PFSK-1 (cell line): Measurements from ENCODE around the gene TCF12.

Experiments used
- FOXP2 ChIP-seq: optimal IDR thresholded peaks from 2 replicates; pipeline ENCODE3; 2011; ENCODE audit warnings: borderline replicate concordance, control low read depth, inconsistent platforms; ENCODE audit not compliant: insufficient read depth; ENCODE audit errors: extremely low read length, extremely low read depth
- POLR2AphosphoS5 ChIP-seq: IDR thresholded peaks from 2 replicates; pipeline ENCODE4 v1.6.1; 2012; ENCODE audit warnings: low read depth, mild to moderate bottlenecking, control low read depth, low read length, moderate library complexity
- SIN3A ChIP-seq: IDR thresholded peaks from 2 replicates; pipeline ENCODE4 v1.6.1; 2012; ENCODE audit warnings: mild to moderate bottlenecking, low read length, moderate library complexity, borderline replicate concordance; ENCODE audit not compliant: insufficient read depth
- TAF1 ChIP-seq: IDR thresholded peaks from 2 replicates; pipeline ENCODE4 v1.6.1; 2012; ENCODE audit warnings: low read length, control low read depth, borderline replicate concordance; ENCODE audit not compliant: insufficient read depth
- TF ChIP-seq, protein P1 (sequence below), 2 experiments: IDR thresholded peaks; 2 replicates each; pipeline versions ENCODE4 v1.6.1 to v1.8.0; 2011 to 2012; ENCODE audit warnings: low read depth in 2 of 2, low read length in 2 of 2, control low read depth in 1 of 2, inconsistent platforms in 1 of 2, mild to moderate bottlenecking in 1 of 2, moderate library complexity in 1 of 2; ENCODE audit not compliant: insufficient read depth in 1 of 2

TCF12 gene

DNA sequence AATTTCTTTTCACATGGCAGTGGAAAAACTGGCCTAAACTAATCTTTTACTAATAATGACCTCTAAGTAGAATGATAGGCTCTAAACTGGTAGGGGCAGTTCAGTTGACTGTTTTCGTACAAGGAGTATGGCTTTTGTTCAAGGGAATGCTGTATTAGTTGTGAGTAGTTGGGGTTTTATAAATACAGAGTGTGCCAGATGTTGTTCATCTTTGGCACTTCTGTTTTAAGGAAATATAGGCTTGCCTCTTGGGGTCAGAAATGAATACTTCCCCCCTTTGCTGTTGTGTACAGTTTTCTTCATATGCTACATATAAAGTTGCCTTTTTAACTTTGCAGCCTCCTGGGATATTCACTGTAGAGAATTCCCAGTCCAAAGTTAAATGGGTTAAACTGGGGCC, 276.9 kb downstream of the TCF12 start:
- TF ChIP-seq FOXP2 (no peak), TAF1 (no peak), SIN3A (no peak), POLR2AphosphoS5 (no peak)
- TF ChIP-seq, protein P1, sequence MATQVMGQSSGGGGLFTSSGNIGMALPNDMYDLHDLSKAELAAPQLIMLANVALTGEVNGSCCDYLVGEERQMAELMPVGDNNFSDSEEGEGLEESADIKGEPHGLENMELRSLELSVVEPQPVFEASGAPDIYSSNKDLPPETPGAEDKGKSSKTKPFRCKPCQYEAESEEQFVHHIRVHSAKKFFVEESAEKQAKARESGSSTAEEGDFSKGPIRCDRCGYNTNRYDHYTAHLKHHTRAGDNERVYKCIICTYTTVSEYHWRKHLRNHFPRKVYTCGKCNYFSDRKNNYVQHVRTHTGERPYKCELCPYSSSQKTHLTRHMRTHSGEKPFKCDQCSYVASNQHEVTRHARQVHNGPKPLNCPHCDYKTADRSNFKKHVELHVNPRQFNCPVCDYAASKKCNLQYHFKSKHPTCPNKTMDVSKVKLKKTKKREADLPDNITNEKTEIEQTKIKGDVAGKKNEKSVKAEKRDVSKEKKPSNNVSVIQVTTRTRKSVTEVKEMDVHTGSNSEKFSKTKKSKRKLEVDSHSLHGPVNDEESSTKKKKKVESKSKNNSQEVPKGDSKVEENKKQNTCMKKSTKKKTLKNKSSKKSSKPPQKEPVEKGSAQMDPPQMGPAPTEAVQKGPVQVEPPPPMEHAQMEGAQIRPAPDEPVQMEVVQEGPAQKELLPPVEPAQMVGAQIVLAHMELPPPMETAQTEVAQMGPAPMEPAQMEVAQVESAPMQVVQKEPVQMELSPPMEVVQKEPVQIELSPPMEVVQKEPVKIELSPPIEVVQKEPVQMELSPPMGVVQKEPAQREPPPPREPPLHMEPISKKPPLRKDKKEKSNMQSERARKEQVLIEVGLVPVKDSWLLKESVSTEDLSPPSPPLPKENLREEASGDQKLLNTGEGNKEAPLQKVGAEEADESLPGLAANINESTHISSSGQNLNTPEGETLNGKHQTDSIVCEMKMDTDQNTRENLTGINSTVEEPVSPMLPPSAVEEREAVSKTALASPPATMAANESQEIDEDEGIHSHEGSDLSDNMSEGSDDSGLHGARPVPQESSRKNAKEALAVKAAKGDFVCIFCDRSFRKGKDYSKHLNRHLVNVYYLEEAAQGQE (IDR thresholded peaks at IDR 0.05; ENCODE audit: insufficient read depth in 1 of 2, low read depth in 2 of 2, low read length in 2 of 2): no peak

DNA sequence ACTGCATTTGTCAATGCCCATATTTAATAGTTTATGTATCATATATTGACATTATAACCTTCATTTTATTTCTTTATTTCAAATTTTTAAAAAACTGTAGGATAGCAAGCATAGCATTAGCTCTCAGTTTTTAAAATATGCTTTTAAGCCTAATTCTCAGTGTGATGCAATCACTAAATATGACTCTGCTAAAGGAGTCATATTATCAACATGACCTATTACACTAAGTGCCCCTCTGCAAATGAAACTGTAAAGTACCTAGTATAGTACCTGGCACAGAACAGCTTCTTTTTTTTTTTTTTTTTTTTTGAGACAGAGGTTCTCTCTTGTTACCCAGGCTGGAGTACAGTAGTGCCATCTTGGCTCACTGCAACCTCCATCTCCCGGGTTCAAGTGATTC, 278.4 kb downstream of the TCF12 start:
- TF ChIP-seq POLR2AphosphoS5 (no peak), FOXP2 (no peak), TAF1 (no peak), SIN3A (no peak)
- TF ChIP-seq, protein P1 (IDR thresholded peaks at IDR 0.05; ENCODE audit: insufficient read depth in 1 of 2, low read depth in 2 of 2, low read length in 2 of 2): no peak

DNA sequence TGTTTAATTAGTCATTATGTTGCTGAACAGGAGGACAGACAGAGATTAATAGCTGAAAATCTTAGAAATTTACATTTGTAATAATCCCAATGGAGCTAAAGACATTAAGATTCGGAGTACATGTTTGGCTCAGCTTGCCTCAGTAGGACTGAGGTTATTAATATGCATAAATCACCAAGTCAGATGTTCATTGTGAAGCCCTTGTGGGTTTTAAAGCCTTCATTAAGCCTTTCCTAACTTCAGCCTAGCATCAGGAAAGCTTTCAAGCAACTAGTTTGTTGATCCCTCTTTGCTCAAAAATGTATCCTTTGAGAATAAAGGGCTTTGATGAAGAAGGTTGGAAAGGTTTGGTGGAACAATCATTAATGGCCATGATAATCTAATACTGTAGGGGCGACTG, 279.7 kb downstream of the TCF12 start:
- no peak for TF ChIP-seq TAF1
- TF ChIP-seq, protein P1 (IDR thresholded peaks at IDR 0.05; ENCODE audit: insufficient read depth in 1 of 2, low read depth in 2 of 2, low read length in 2 of 2): no peak
- no peak for TF ChIP-seq POLR2AphosphoS5
- no peak for TF ChIP-seq SIN3A
- no peak for TF ChIP-seq FOXP2

DNA sequence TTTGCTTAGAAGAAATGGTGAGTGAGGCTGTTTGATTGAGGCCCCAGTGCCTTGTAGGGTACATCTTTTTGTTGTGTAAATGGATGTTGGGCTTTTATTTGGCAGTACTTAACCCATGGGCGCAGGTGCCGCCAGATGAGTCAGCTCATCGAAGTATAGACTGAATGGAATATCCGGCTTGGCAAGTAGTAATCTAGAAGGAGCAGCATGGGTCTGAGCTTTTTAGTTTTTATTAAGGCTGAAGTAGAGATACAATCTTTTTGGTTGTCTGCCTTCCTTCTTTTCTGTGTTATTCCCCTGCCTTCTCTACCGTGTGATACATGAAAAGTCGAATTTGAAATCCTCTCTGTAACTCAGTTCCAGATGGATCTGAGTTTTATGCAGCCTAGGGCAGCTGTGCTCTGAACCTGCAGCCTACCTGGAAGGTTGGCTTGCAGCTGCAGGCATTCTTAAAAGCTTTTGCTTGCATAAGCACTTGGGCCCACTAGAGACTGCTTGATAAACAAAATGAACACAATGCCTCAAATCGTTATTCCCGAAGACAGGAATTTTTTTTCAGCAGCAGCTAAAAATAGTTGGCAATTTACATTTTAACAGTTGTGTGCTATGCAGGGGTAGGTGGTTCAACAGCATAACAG, 280.3 kb downstream of the TCF12 start:
- TF ChIP-seq POLR2AphosphoS5 (no peak), TAF1 (no peak), FOXP2 (no peak), SIN3A (no peak; the same call in 1 of the 2 replicates)
- TF ChIP-seq, protein P1 (IDR thresholded peaks at IDR 0.05; ENCODE audit: insufficient read depth in 1 of 2, low read depth in 2 of 2, low read length in 2 of 2): no peak

DNA sequence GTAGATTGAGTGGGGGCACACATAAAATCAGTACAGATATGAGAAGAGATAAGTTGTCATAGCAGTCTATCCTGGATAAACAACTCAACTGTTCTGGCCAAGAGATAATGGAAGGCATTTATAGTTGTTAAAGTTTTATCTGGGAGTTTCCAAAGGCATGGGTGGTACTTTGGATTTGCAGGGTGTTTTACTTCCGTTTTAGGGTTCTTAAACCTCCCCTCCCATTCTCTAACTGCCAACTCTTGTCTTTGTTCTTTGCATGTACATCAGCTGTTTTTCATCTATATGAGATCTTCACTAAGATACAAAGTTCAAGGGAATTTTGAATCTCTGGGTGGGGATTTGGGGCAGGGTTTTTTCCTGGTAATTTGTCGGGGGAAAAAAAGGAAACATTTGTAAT, 283.1 kb downstream of the TCF12 start:
- TF ChIP-seq POLR2AphosphoS5 (no peak), TAF1 (no peak), FOXP2 (no peak), SIN3A (no peak)
- TF ChIP-seq, protein P1 (IDR thresholded peaks at IDR 0.05; ENCODE audit: insufficient read depth in 1 of 2, low read depth in 2 of 2, low read length in 2 of 2): no peak
